Hematopoietic multipotent progenitor cell treated with erythropoietin and hydrocortisone succinate and interleukin-3 and kit ligand, for 8 days (in vitro differentiated cells): ENCODE data around the gene CEP290.

ENCODE experiments used
- DNase-seq: peaks from one replicate; pipeline ENCODE4 v3.0.0-alpha.2; 2015

Gene CEP290, protein sequence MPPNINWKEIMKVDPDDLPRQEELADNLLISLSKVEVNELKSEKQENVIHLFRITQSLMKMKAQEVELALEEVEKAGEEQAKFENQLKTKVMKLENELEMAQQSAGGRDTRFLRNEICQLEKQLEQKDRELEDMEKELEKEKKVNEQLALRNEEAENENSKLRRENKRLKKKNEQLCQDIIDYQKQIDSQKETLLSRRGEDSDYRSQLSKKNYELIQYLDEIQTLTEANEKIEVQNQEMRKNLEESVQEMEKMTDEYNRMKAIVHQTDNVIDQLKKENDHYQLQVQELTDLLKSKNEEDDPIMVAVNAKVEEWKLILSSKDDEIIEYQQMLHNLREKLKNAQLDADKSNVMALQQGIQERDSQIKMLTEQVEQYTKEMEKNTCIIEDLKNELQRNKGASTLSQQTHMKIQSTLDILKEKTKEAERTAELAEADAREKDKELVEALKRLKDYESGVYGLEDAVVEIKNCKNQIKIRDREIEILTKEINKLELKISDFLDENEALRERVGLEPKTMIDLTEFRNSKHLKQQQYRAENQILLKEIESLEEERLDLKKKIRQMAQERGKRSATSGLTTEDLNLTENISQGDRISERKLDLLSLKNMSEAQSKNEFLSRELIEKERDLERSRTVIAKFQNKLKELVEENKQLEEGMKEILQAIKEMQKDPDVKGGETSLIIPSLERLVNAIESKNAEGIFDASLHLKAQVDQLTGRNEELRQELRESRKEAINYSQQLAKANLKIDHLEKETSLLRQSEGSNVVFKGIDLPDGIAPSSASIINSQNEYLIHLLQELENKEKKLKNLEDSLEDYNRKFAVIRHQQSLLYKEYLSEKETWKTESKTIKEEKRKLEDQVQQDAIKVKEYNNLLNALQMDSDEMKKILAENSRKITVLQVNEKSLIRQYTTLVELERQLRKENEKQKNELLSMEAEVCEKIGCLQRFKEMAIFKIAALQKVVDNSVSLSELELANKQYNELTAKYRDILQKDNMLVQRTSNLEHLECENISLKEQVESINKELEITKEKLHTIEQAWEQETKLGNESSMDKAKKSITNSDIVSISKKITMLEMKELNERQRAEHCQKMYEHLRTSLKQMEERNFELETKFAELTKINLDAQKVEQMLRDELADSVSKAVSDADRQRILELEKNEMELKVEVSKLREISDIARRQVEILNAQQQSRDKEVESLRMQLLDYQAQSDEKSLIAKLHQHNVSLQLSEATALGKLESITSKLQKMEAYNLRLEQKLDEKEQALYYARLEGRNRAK (N-terminal part only)

DNA sequence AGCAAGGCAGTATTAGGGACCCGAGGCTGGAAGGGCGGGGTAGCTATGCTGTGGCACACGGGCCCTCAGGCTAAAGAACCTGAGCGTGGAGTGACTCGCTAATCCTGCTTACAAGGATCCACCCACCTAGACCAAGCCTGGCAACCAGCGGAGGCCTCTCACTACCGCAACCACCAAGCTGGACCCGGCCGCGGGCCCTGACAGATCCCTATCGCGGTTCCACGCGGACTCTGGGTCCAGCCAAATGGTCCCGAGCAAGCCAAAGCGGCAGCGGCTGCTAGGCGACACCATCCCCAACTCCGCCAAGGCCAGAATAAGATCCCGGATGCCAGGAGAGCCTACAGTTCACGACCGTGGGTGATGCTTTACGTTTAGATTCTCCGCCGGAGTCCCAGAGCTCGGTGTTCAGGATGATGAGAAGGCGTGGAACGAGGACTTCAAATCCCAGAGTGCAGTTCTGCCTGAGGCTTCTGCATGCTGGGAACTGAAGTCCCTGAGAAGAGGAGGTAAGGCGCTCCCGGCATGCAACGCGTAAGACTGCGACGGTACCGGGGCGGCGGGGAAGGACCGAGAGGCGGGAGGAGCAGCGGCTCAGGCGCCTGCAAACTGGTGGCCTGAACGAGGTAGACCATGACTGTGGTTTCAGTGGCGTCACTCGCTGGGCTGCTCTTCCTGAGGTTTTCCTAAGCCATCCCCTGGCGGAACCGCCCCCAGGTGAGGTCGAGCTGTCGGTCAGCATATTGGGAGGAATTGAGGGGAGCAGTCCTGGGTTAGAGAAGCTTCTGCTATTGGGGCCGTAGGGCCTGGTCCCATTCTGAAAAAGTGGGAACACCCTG lies at the start of gene CEP290, which contains the start of gene TMTC3:
TSS of gene CEP290 (minus strand) at position 315 of the 836 bp plus-strand sequence. CDS start 781 bp downstream, outside the sequence.
TSS of gene TMTC3 (plus strand) at position 534 of the 836 bp plus-strand sequence. CDS start 6,009 bp downstream, outside the sequence.
- peak; percentile 99 for DNase-seq

DNA sequence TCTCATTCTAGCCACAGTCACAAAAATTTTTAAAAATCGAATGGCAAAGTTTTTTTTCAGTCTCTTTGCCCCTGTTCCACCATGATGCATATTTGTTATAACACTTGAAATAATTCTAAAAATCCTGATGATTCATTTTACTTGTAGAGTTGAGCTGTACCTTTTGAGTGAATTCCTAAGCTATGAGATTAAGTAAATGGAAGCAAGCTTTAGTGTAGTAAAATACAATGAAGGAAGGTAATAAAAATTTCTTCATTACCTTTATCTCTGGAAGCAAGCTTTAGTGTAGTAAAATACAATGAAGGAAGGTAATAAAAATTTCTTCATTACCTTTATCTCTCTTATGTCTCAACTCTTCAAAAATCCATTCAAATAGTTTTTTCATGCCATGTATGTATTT lies 46.3 kb upstream of the CEP290 start:
- no peak for DNase-seq

DNA sequence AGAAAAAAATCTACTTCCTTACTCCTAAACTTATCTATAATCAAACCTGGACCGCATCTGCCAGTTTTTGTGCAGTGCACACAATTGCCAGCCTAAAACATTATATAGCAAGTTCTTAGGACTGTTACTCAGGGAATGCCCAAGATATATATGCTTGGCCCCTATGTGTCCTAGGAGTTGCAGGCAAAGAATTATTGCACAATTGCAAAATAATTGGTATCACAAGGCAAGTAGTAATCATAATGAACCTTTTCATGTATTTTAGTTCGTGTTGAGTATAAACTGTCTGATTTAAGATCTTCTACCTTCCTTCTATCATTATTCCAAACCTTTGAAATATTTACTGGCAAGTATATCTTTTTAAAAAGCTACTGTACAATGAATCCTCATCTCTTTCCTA lies 45.7 kb upstream of the CEP290 start:
- no peak for DNase-seq

DNA sequence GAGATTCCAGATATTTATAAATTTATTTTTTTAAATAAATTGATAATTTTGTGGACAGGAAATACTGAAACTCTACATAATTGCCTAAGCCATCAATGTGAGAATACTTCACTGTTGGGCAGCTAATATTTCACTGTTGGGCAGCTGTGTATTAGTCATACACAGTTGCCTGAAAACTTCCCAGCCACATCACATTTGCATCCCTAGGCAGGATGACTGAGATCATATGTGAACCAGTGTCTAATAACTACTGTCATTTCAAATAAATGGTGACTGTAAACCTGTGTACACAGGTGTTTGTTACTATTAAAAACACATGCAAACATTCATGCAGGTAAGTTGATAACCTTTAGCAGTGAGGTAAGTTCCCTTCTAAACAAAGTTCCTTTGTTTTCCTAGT lies 44.1 kb upstream of the CEP290 start:
- DNase-seq, result no peak

DNA sequence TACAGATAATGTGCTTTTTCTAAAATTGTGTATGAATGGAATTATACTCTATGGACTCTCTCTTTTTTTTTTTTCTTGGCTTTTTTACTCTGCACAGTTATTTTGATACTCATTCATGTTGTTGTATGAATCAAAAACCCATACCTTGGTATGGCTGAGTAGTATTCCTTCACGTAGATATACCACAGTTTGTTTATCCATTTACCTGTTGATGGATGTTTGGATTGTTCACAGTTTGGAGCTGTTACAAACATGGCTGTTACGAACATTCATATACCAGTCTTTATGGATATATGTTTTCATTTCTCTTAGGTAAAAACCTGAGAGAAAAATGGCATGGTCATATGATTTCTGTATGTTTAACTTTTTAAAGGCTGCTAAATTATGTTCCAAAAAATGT lies 43.4 kb upstream of the CEP290 start:
- no peak for DNase-seq

DNA sequence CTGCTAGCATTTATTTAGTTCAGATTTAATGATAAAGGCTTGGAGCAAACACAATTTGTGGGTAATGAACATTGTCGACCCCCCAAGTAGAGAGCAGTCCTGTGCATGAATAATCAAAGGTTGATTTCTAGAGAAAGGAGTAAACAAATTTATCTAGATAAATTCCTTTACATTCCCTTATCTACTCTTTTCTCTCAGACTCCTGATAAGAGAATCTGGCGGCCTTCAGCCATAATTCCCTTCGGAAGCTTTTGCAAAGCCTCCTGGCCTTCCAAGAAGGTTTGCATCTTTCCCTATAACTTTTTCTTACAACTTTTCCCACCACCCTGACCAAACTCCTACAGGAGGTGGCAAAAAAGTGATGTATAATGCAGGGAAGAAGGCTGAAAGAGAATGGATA lies 42.3 kb upstream of the CEP290 start:
- DNase-seq, result no peak

DNA sequence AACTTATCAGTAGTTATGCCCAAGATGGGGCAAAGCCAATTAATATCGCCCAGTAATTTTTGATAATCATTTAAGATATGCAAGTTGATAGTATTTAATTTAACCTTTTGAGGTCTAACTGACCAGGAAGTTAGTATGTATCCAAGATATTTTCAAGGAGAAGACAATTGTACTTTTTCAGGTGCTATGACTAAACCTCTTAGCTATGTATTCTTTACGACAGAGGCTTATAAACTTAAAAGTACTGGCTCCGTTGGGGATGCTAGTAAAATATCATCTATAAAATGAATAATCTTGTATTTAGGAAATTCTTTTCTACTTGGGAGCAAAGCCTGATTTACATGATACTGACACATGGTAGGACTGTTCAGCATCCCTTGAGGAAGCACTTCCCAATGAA lies 40.5 kb upstream of the CEP290 start:
- DNase-seq, result no peak

DNA sequence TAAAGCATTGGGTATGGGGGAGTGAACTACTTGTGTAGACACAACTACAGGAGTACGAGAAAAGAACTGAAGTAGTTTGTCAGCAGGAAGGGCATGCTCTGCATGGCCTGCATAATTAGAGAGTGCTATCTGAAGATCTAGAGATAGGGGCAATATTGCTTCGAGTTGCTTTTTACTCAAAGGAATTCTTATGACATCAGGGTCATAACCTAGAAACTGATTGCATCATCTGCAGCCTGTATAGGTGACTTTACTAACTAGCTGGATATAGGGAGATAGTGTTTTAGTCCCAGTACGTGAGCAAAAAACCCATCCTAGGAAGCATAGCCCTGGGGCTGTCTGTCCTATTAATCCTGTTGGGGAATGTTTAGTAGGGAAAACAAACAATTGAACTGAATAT lies 40.0 kb upstream of the CEP290 start:
- DNase-seq, result no peak

DNA sequence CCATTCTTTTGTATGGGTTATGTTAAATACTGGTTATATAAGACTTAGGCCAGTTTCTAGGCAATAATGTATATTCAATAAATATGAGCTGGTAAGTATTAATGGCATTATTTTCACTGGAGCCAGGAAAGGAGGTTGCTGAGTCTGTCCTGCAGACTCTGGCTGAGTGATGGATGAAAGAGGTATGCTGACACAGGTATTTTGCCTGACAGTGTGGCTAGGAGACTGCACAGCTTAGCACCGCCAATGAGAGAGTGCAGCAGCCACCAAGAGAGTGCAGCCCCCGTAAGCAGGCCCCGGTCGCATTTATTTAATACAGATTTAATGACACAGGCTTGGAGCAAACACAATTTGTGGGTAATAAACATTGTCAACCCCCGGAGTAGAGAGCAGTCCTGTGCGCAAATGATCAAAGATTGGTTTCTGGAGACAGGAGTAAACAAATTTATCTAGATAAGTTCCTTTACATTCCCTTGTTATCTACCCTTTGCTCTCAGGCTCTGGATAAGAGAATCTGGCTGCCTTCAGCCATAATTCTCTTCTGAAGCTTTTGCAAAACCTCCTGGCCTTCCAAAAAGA lies 37.6 kb upstream of the CEP290 start:
- no peak for DNase-seq

DNA sequence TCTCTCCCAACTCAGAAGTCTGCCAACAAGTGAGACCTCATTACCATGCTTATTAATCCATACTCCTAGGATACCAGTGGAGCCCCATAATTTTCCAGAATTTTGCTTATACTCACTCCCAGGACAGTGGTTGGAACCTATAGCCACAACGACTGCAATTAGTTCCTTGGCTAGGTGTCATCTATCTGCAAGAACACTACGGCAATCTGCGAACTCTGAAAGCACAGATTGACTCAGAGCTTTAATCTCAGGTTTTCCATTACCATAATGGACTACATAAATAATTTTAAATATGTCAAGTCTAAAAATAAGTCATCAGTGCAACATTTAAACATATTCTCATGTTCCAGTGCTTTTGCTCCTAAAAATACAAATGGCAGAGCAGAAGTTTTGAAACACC lies 33.7 kb upstream of the CEP290 start:
- no peak for DNase-seq

DNA sequence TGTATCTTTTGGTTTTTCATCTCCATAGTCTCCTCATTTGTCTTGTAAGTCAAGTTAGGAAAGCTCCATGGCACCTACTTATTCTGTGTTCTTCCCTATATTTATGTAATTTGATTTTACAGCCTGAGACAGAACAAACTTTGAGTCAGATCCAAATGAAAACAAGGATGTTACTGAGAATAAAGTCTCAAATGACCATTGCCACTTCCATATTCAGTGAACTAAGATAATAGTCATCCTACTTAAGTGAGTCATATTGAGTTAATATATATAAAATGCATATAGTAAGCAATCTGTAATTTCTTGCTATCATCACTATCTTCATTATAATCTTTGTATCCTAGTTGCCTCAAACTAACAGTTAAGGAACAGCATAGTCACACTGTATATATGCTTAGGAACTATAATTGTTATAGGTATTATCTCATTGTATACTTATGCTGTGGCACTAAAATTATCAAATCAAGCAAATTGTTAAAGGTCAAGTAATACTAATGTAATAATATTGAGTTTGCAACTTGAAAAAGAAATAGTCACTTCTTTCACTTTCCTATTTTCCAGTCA lies 31.0 kb upstream of the CEP290 start:
- DNase-seq, result no peak

DNA sequence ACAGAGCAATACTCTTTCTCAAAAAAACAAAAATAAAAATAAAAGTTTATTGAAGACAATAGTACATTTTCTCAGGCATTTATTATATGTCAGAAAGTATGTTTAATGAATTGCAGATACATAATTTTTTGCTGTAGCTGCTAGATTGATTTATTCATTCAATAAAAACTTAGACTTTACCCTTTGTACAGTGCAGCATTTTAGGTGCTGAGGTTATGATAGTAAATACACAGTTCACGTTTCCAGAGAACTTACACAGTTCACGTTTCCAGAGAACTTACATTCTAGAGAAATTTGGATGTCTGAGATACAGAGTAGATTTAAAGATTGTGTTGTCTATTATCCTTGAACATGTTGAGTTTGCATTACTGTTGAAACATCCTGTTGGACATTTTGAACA lies 25.5 kb upstream of the CEP290 start:
- DNase-seq, result no peak

DNA sequence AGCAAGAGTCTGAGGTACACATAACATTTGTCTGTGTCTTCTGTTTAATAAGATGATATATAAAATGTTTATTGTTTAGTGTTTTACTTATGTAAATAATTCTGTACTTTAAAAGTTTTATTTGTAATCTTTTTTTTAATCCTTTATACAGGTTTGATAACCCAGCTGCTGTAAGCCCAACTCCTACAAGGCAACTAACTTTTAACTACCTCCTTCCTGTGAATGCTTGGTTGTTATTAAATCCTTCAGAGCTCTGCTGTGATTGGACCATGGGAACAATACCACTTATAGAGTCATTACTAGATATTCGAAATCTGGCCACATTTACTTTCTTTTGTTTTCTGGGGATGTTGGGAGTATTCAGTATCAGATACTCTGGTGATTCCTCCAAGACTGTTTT lies 24.3 kb upstream of the CEP290 start:
- no peak for DNase-seq

DNA sequence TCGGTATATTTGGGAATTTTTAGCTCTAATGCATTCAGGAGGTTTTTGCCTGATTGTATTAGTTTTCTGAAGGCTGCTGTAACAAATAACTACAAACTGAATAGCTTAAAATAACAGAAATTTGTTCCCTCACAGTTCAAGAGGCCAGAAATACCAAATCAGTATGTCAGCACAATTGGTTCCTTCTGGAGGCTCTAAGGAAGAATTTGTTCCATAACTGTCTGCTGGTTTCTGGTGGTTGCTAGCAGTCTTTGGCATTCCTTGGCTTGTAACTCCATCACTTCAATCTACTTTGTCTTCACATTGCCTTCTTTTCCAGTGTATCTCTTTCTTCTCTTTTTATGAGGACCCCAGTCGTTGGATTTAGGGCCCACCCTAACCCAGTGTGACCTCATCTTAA lies 21.5 kb upstream of the CEP290 start:
- no peak for DNase-seq

DNA sequence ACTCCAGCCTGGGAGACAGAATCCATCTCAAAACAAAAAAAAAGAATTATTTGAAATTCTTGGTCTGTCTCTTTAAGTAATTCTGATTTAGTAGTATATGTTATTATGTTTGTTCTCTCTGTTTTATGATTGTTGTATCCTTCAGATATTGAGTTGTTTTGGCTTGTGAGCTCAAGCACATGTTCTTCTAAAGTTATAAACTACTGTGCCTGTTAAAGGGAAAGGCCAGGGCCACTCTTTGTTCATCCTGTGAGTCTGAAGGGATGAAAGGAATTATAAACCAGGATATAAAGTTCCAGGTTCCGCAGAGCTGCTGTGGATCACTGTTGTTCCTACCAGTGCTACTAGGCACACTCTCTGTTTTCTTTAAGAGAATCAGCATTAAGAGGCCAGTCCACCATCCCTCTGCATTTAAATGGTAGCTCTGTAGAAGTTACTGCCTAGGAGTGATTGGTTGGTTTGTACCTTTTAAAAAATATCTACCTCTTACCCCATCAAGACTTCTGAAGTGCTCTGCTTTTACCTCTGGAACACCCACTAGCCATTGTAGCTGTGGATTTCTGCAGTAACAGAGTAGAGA lies 14.3 kb upstream of the CEP290 start:
- DNase-seq, result no peak

DNA sequence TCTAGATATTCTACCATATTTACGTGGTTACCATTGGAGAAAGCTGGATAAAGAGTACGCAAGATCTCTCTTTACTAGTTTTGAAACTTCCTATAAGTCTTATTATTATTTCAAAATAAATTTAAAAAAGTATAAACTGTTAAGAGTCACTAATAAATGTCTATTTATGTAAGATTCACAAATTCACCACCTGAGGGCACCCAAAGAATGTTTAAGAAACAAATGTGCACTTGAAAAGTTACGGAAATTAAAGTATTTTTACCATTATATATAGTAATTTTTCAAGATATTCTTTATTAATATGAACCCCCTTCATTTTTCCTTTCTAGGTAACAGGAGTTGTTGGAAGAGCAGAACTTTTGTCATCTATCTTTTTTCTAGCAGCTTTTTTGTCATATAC lies 12.1 kb upstream of the CEP290 start:
- DNase-seq, result peak; percentile 47

DNA sequence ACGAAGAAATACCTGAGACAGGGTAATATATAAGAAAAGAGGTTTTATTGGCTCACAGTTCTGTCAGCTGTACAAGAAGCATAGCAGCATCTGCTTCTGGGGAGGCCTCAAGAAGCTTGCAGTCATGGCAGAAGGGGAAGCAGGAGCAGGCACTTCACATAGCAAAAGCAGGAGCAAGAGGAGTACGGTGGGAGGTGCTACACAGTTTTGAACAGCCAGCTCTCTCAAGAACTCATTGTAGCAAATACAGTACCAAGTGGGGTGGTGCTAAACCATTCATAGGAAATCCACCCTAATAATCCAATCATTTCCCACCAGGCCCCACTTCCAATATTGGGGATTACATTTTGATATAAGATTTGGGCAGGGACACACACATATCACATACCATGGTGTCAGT lies 8.2 kb upstream of the CEP290 start:
- no peak for DNase-seq

DNA sequence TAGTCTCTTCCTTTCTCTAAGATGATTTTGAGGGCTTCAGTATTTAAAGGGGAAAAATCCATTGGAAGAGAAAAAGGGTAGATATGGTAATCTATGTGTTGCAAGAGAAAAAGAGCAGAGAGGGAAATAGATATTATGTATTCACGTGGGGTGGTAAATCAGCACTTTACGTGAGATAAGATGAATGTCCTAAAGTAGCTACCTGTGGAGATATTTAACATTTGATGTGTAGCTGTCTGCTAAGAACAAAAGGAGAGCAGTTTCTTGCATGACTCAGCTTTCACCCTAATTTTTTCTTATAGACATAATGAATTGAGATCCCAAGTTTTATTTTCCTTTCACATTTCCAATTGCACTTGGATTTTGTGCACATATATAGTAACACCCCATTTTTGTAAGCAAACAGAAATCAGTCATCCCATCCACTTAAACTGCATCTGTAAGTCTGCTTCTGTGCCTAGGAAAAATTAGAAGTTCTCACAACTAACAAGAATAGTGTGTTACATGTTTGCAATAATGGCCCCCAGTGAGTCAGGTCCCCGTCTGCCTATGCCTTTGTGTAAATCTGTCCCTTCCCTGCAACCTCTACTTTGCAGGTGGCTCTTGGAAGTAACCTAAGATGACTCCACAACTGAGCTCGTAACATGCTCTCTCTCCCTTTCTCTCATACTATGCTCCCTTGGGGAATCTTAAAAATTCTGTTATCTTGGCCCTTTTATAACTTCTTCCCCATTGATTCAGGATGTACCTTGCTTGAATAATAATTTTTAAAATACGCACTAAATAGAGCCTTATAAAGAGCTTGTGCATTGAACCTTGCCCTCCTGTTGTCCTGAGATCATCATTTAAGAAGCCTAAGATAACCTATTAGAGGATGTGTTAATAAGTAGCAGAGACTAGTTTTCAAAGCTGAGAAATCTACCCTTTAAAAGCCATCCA lies 3.9 kb upstream of the CEP290 start:
- no peak for DNase-seq

DNA sequence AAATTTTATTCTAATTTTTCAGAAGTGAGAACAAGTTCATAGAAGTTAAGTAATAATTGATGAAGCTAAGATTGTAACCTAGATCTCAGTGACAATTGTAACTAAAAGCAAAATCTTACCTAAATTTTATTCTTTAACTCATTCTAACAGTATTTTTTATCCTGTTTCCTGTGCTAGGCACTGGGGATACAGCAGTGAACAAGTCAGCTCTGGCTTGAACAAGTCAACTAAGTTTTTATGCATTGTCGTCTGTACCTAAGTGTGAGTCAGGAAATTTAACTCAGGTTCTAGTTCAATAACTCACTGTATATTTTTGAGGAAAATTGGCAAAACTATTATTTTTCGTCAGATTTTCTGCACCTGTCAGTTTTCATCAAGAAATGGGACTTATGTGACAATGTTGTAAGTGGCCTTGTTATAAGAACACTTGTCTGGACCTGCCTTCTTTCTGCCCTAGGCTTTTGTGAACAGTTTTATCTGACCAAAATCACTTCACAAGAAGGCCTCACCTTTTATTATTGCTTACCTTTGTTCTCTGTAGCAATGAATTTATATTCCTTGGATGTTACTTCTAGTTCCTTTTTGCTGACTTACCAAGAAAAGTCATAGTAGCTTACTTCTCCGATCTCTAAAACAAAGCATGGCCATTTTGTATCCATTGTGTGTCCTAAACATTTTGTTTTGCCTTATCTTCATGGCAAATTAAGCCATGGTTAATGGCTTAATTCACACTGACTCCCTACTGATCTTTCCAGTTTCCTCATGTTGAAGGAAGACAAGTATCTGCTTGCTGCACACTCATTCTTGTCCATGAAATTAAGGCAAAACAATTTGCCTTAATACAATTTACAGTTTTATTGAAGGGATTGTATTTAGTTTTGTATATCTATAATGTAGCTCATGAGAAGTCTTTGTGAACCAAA lies 2.9 kb upstream of the CEP290 start:
- DNase-seq, result no peak
